ENCODE measurements around the gene ULK4.
"Not testable (repeated sequence)": the region's sequence is repeated elsewhere in the genome, so short reads cannot be mapped to it uniquely, and the experiment has no call there.

ULK4 gene

GRCh38 chr3:41711651-41712050, 250.3 kb downstream of the ULK4 start:
- no peak for DNase-seq (ENCODE audit: low read depth)
- no peak for TF ChIP-seq CTCF (IDR thresholded peaks at IDR 0.05; ENCODE audit: control insufficient read depth, extremely low read depth, insufficient read depth)

GRCh38 chr3:41710646-41711388, 251.1 kb downstream of the ULK4 start:
- no peak for TF ChIP-seq CTCF (IDR thresholded peaks at IDR 0.05; ENCODE audit: control insufficient read depth, extremely low read depth, insufficient read depth)
- no peak overlapping the region for H3K4me3 ChIP-seq (ENCODE audit: low read depth, low read length)
- DNase-seq (ENCODE audit: low read depth) = no peak

More at GRCh38 chr3:41711651-41712050, 250.3 kb downstream of the ULK4 start:
- no peak overlapping the region for H3K4me3 ChIP-seq (ENCODE audit: low read depth, low read length)

GRCh38 chr3:41709213-41709612, 252.7 kb downstream of the ULK4 start:
- H3K4me3 ChIP-seq (ENCODE audit: low read depth, low read length); DNase-seq (ENCODE audit: low read depth): not testable (repeated sequence)

GRCh38 chr3:41708176-41708575, 253.7 kb downstream of the ULK4 start:
- TF ChIP-seq CTCF (IDR thresholded peaks at IDR 0.05; ENCODE audit: control insufficient read depth, extremely low read depth, insufficient read depth) = no peak
- DNase-seq (ENCODE audit: low read depth) = no peak
- H3K4me3 ChIP-seq (ENCODE audit: low read depth, low read length) = no peak overlapping the region

- H3K4me3 ChIP-seq (ENCODE audit: low read depth, low read length) = no peak overlapping the region
- no peak for TF ChIP-seq CTCF (IDR thresholded peaks at IDR 0.05; ENCODE audit: control insufficient read depth, extremely low read depth, insufficient read depth)
- DNase-seq (ENCODE audit: low read depth) = no peak
Observed at GRCh38 chr3:41705893-41706292, 256.0 kb downstream of the ULK4 start.

- H3K4me3 ChIP-seq (ENCODE audit: low read depth, low read length) = no peak overlapping the region
- DNase-seq (ENCODE audit: low read depth) = no peak
- TF ChIP-seq CTCF (IDR thresholded peaks at IDR 0.05; ENCODE audit: control insufficient read depth, extremely low read depth, insufficient read depth) = no peak
Observed at GRCh38 chr3:41701191-41701698, 260.7 kb downstream of the ULK4 start.

GRCh38 chr3:41700155-41700554, 261.7 kb downstream of the ULK4 start:
- DNase-seq (ENCODE audit: low read depth) = no peak
- TF ChIP-seq CTCF (IDR thresholded peaks at IDR 0.05; ENCODE audit: control insufficient read depth, extremely low read depth, insufficient read depth) = no peak
- H3K4me3 ChIP-seq (ENCODE audit: low read depth, low read length) = no peak overlapping the region

Measured in LNCaP clone FGC (cell line).